ENCODE measurements around the gene TMEM185A. TPM values are rescaled to one million over a fixed set of nuclear protein-coding genes. Genes with fewer than 3 reads are reported as not detected.
"Not testable (repeated sequence)": the region's sequence is repeated elsewhere in the genome, so short reads cannot be mapped to it uniquely, and the experiment has no call there.

Gene TMEM185A
- total RNA-seq, result 15.0 and 15.3 TPM in 2 replicates

DNA sequence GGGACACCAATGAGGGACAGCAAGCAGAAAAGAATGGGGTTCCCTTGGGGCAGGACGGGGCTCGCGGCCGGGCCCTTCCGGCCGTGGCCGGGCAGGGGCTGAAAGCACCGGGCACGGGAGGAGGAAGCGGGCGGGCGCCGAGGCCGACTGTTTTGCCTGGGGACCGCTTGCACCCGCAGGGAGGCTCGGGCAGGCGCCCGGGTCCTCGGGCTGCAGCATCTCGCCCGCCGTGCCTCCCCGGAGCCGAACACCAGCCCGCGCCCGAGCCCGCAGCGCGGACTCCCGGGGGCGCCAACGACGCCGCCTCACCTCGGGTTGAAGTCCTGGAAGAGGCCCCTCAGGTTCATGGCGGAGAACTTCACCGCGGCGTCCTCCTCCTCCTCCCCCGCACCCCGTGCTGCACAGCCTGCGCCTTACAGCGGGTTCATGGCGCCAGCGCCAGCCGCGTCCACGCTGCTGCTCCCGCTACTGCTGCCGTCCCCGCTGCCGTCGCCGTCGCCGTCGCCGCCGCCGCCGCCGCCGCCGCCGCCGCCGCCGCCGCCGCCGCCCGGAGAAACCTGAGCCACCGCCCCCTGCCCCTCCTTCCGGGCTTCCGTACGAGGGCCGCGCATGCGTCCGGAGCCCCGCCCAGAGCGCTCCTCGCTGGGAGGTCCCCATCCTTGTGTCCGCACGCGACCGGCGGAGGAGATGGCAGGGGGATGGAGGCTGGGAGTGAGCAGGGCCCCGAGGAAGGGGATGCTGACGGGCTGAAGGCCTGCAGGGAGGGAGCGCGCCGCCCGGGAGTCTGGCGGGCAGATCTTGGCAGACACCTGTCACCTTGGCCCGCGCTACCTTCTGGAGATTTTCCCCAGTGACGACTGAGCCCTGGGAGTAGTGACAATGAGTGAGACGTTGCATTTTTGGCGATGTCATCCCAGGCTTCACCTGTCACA lies at the start of gene TMEM185A:
Gene TMEM185A (minus strand): TSS at position 559 of the 932 bp plus-strand sequence. CDS start 212 bp downstream, at position 347.
- TF ChIP-seq, protein P1, sequence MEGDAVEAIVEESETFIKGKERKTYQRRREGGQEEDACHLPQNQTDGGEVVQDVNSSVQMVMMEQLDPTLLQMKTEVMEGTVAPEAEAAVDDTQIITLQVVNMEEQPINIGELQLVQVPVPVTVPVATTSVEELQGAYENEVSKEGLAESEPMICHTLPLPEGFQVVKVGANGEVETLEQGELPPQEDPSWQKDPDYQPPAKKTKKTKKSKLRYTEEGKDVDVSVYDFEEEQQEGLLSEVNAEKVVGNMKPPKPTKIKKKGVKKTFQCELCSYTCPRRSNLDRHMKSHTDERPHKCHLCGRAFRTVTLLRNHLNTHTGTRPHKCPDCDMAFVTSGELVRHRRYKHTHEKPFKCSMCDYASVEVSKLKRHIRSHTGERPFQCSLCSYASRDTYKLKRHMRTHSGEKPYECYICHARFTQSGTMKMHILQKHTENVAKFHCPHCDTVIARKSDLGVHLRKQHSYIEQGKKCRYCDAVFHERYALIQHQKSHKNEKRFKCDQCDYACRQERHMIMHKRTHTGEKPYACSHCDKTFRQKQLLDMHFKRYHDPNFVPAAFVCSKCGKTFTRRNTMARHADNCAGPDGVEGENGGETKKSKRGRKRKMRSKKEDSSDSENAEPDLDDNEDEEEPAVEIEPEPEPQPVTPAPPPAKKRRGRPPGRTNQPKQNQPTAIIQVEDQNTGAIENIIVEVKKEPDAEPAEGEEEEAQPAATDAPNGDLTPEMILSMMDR (IDR thresholded peaks at IDR 0.05; ENCODE audit: insufficient read depth, low read length, poor library complexity, severe bottlenecking), result no peak
- DNase-seq (ENCODE audit: low read depth), result no peak

DNA sequence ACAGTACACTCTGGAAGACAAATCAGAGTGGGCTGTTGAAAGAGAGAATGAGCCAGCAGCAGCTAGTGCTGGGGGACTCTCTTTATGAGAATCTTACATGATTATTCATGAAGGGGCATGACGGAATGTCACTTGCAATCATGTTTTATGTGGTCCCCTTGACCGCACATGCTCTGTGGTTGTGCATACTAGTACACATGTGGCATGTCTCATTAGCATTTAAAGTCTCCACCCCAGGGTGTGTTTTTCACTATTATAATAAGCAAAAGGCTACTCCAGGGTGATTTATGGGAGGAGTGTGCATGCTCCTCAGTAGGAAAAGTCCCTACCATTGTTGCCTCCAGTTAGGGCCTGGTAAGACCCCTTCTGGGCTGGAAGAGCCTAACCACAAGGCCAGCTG lies 49.6 kb upstream of the TMEM185A start:
- H3K27me3 ChIP-seq (ENCODE audit: control insufficient read depth, insufficient read depth, low read length), result no peaks in the 10 kb centered on the region
- no peaks in the 10 kb centered on the region for H3K36me3 ChIP-seq (ENCODE audit: control insufficient read depth, insufficient read depth, low read length)
- H3K4me3 ChIP-seq (ENCODE audit: low read depth, low read length), result no peak overlapping the region
- no peak for DNase-seq (ENCODE audit: low read depth)
- TF ChIP-seq, protein P1 (IDR thresholded peaks at IDR 0.05; ENCODE audit: insufficient read depth, low read length, poor library complexity, severe bottlenecking), result no peak

More for the DNA sequence above, at the start of gene TMEM185A:
- H3K27me3 ChIP-seq (ENCODE audit: control insufficient read depth, insufficient read depth, low read length), result no peaks in the 10 kb centered on the region
- peak within 1 kb of the TSS; percentile 66 for H3K4me3 ChIP-seq (ENCODE audit: low read depth, low read length)
- no peaks in the 10 kb centered on the region for H3K36me3 ChIP-seq (ENCODE audit: control insufficient read depth, insufficient read depth, low read length)

DNA sequence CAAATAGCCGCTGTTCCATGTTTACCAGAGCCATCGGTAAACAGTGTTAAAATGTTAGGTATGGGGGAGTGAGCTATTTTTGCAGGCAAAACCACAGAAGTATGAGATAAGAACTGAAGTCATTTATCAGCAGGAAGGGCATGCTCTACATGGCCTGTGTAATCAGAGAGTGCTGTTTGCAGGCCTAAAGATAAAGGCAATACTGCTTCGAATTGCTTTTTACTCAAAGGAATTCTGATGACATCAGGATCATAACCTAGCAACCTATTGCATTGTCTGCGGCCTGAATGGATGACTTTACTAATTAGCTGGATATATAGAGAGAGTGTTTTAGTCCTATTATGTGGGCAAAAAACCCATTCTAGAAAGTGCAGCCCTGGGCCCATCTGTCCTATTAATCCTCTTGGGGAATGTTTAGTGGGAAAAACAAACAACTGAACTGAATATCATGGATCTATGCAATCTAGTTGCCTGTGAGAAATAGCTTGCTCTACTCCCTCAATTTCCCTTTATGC lies 47.6 kb upstream of the TMEM185A start:
- not testable (repeated sequence) for H3K27me3 ChIP-seq (ENCODE audit: control insufficient read depth, insufficient read depth, low read length); H3K36me3 ChIP-seq (ENCODE audit: control insufficient read depth, insufficient read depth, low read length); DNase-seq (ENCODE audit: low read depth); H3K4me3 ChIP-seq (ENCODE audit: low read depth, low read length)

DNA sequence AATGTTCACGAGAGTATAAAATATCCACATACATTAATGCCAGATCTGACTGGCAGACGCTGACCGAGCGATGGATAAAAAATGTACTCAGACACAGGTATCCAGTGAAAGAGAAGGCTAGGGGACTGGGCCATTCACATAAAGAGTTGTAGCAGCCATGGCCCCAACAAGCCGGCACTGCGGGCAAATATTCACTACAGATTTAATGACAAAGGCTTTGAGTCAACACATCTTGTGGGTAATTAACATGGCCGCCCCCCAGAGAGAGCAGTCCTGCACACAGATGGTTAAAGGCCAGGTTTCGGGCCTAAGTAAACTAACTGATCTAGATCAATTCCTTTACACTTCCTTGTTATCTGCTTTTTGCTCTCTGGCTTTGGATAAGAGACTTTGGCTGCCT lies 44.0 kb upstream of the TMEM185A start:
- not testable (repeated sequence) for DNase-seq (ENCODE audit: low read depth); H3K4me3 ChIP-seq (ENCODE audit: low read depth, low read length); H3K27me3 ChIP-seq (ENCODE audit: control insufficient read depth, insufficient read depth, low read length); H3K36me3 ChIP-seq (ENCODE audit: control insufficient read depth, insufficient read depth, low read length)

DNA sequence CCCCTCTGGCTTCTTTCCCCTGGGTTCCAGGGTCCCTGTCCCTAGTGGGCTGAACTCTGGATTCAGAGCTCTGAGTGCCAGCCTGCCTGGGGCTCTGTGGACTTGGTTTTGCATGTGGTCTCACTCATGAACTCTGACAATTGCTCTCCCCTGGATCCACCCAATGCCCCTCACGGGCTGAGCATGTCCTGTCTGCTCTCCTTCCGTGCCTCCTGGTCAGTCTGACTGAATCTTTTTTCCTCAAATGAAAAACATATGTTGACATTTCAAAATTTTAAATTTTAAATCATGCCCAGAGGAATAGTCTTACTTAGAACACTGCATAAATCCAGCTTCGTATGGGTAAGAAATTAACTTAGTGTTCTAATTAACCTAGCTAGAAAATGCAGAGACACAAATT lies 43.5 kb upstream of the TMEM185A start:
- not testable (repeated sequence) for H3K27me3 ChIP-seq (ENCODE audit: control insufficient read depth, insufficient read depth, low read length); H3K36me3 ChIP-seq (ENCODE audit: control insufficient read depth, insufficient read depth, low read length); DNase-seq (ENCODE audit: low read depth); H3K4me3 ChIP-seq (ENCODE audit: low read depth, low read length)

DNA sequence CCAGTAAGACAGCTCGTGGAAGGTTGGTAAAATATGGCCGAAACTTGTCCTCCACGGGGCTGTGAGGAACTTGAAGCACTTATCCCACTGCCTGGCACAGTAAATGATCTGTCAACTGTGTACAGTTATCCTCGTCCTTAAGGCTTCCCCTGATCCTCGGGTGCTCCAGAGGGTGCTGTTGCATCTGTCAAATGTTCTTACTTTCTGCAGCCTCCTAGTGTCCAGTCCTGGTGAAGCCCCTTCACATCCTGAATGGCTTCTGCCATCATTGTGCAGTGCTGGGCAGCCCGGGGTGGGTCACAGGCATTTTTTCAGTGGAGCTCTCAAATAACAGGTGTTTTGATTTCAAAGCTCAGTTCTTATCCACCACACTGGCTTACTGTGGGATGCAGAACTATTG lies 29.0 kb upstream of the TMEM185A start:
- H3K4me3 ChIP-seq (ENCODE audit: low read depth, low read length); H3K27me3 ChIP-seq (ENCODE audit: control insufficient read depth, insufficient read depth, low read length); H3K36me3 ChIP-seq (ENCODE audit: control insufficient read depth, insufficient read depth, low read length); DNase-seq (ENCODE audit: low read depth): not testable (repeated sequence)

DNA sequence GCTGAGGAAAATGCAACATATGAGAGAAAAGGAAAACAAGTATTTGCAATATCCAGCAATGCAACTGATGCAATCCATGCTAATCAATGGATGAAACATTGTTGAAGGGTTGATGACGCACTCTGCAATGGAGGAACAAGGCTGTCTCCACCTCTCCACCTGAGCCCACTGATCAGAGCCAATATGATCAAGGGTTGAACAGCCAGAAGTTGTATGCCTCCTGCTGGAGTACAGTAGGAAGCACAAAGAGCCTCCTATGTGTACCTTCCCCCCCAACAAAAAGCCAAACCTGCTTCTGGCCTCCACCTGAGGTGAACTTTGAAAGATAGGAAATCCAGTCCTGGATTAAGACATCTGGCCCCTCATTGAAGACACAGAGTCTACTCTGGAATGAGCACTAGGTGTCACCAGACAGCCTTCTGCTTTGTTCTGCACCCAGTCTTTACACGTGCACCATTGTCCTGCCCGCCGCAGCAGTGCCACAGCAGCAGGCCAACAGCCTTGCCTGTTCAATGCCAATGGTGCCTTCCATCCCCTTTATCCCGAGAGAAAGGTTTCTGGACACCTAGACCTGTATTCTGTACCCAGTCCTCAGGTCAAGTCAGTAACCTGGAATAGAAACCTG lies 24.8 kb upstream of the TMEM185A start:
- not testable (repeated sequence) for H3K27me3 ChIP-seq (ENCODE audit: control insufficient read depth, insufficient read depth, low read length); H3K4me3 ChIP-seq (ENCODE audit: low read depth, low read length); H3K36me3 ChIP-seq (ENCODE audit: control insufficient read depth, insufficient read depth, low read length); DNase-seq (ENCODE audit: low read depth)

DNA sequence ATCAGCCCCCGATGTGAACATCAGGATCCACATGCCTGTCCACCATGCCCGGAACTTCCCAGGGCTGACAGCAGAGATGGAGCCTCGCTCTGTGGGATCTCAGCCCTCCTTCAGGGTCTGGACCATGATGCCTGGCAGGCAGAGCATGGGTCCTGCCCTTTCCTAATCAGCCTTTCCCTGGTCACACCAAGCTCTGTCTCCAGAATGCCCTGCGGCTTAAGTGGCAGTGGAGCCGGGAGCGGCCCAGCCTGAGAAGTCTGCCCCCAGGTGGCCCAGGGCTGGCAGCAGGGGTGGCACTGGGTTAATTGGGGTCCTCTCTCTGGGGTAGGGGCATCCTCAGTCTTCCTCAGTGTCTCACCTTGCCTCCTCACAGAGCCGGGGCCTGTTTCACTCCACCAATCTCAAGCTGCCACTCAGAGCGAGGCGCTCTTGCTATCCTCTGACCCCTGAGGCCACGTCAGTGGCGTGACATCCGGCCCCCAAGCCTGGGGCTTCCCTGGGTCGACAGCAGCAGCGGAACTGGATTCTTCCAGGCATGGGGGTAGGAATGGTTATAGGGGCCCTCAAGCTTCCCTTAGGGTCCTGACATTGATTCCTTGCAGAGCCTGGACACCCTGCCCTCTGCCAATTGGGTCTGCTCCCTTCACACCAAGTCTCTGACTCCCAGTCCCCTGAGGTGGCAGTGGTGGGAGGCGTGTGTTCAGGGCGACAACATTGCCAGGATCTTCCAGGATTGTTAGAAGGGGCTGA lies 20.8 kb upstream of the TMEM185A start:
- DNase-seq (ENCODE audit: low read depth), result no peak
- H3K27me3 ChIP-seq (ENCODE audit: control insufficient read depth, insufficient read depth, low read length), result no peaks in the 10 kb centered on the region
- TF ChIP-seq, protein P1 (IDR thresholded peaks at IDR 0.05; ENCODE audit: insufficient read depth, low read length, poor library complexity, severe bottlenecking), result no peak
- H3K4me3 ChIP-seq (ENCODE audit: low read depth, low read length), result no peak overlapping the region
- no peaks in the 10 kb centered on the region for H3K36me3 ChIP-seq (ENCODE audit: control insufficient read depth, insufficient read depth, low read length)
